ENCODE data around the gene AOAH.

GRCh38 chr7:36747280-36748016, 23.2 kb upstream of the AOAH start:
- TF ChIP-seq CTCF (conservative IDR thresholded peaks at IDR 0.05; ENCODE audit: low read depth, low read length) (no peak), EZH2 (IDR thresholded peaks at IDR 0.05; ENCODE audit: borderline replicate concordance, low read depth, low read length, poor library complexity, severe bottlenecking) (no peak)
